ENCODE data around the gene HPCA.
A peak's percentile ranks its signal among the peaks of the same experiment; 100 is the strongest.

The HPCA gene

DNA sequence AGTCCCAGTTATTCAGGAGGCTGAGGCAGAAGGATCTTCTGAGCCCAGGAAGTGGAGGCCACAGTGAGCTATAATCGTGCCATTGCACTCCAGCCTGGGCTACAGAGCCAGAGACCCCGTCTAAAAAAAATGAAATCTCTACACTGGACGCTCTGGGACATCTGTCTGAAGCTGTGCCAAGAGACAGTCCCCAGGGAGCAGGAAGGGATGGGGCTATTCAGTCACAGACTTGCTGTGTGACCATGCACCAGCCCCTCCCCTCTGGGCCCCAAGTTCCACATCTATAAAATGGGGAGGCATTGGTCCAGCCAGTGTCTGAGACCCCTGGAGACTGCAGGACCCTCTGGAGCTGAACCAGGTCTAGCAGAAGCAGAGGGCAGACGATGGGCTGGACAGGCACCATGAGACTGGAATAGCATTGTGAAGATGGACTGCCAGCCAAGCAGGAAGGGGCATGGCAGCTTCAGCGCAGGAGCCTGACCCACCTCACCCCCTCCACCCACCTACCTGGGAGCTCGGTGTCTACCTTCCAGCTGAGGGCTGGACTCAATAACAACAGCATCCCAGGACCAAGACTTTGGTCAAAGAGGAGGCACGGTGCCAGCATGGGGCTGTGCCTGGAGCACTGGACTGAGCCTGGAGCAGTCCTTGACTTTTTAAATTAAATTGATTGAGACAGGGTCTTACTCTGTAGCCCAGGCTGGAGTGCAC, 13.4 kb downstream of the HPCA start:
- H3K4me1 ChIP-seq: peaks cover 0 to 22% (median 13%) of the 10 kb centered on the region in 4 donors
- intact Hi-C loops (cut with DNase I; ENCODE audit: low total_unique reads): no loop called here
- H3K9me3 ChIP-seq: no peaks in the 10 kb centered on the region
- TF ChIP-seq, protein P1, sequence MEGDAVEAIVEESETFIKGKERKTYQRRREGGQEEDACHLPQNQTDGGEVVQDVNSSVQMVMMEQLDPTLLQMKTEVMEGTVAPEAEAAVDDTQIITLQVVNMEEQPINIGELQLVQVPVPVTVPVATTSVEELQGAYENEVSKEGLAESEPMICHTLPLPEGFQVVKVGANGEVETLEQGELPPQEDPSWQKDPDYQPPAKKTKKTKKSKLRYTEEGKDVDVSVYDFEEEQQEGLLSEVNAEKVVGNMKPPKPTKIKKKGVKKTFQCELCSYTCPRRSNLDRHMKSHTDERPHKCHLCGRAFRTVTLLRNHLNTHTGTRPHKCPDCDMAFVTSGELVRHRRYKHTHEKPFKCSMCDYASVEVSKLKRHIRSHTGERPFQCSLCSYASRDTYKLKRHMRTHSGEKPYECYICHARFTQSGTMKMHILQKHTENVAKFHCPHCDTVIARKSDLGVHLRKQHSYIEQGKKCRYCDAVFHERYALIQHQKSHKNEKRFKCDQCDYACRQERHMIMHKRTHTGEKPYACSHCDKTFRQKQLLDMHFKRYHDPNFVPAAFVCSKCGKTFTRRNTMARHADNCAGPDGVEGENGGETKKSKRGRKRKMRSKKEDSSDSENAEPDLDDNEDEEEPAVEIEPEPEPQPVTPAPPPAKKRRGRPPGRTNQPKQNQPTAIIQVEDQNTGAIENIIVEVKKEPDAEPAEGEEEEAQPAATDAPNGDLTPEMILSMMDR (IDR thresholded peaks at IDR 0.05): no peak
- H3K4me3 ChIP-seq: no peak overlapping the region
- peaks cover 0 to 17% (median 0%) of the 10 kb centered on the region in 3 donors for H3K36me3 ChIP-seq
- no peak for DNase-seq
- peaks cover 0 to 18% of the 10 kb centered on the region in 2 donors for H3K27me3 ChIP-seq
- H3K27ac ChIP-seq: no peak overlapping the region

GRCh38 chr1:32900371-32900955, 14.2 kb downstream of the HPCA start:
- DNase-seq: no peak
- H3K27me3 ChIP-seq: peaks cover 0 to 16% of the 10 kb centered on the region in 2 donors
- peak overlapping the region in 1 of 2 donors; percentile 21 for H3K27ac ChIP-seq
- H3K4me3 ChIP-seq: peak overlapping the region; percentile 50 to 63
- TF ChIP-seq, protein P1 (IDR thresholded peaks at IDR 0.05): no peak
- intact Hi-C loops (cut with DNase I; ENCODE audit: low total_unique reads): no loop called here
- no peaks in the 10 kb centered on the region for H3K9me3 ChIP-seq
- H3K4me1 ChIP-seq: peaks cover 0 to 22% (median 13%) of the 10 kb centered on the region in 4 donors
- peaks cover 0 to 11% (median 0%) of the 10 kb centered on the region in 3 donors for H3K36me3 ChIP-seq

DNA sequence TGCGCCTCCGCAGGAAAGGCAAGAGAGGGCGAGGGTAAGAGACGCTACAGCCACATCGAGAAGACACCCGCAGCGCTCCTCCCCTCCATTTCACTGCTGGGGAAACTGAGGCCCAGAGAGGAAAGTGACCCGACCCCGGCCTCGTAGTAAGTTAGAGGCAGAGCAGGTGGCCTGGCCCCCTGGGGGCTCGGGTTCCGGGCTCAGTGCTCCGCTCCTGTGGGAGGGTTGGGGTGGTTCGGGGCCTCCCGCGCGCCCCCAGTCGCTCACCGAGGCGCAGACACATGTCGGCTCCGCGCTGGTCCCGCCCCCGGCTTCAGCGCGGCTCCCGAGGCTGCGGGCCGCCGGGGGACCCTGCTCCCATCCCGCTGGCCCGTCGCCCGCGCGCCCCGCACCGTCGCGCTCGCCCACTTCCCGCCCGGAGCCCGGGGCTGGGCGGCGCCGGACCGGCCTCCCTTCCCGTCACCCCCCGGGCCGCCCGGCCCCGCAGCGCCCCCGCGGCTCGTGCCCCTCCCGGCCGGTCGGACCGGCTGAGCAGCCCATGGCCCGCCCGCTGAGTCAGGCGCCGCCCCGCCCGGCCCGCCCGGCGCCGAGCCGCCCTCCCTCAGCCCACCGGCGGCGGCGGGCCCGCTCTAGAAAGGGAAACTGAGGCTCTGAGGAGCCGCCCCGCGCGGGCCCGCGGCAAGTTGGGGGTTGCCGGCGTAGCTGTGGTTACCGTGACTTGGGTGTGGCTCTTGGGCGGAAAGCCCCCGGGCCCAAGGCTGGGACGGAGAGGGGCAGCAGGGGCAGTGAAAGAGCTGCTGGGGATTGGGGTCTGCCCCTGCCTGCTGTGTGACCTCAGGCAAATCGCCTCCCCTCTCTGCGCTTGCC, 14.9 kb downstream of the HPCA start, which contains the start of gene TMEM54:
Gene TMEM54, minus strand, starts transcription at position 434 of the 867 bp plus-strand sequence. Its CDS starts 151 bp downstream, at position 283.
- intact Hi-C loops (cut with DNase I; ENCODE audit: low total_unique reads): no loop called here
- Histone ChIP-seq H3K36me3 (peaks cover 0 to 5% (median 0%) of the 10 kb centered on the region in 3 donors), H3K27me3 (peaks cover 0 to 16% of the 10 kb centered on the region in 2 donors), H3K4me1 (peaks cover 0 to 22% (median 13%) of the 10 kb centered on the region in 4 donors), H3K27ac (peak within 1 kb of the TSS in 1 of 2 donors; percentile 47), H3K4me3 (peak within 1 kb of the TSS; percentile 50 to 63), H3K9me3 (no peaks in the 10 kb centered on the region)
- TF ChIP-seq, protein P1 (IDR thresholded peaks at IDR 0.05): no peak
- DNase-seq: peak in 1 of 2 donors; percentile 72

GRCh38 chr1:32901823-32902534, 15.7 kb downstream of the HPCA start:
- peak overlapping the region in 1 of 2 donors; percentile 47 for H3K27ac ChIP-seq
- no peak for DNase-seq
- H3K9me3 ChIP-seq: no peaks in the 10 kb centered on the region
- H3K27me3 ChIP-seq: peaks cover 0 to 16% of the 10 kb centered on the region in 2 donors
- TF ChIP-seq, protein P1 (IDR thresholded peaks at IDR 0.05): no peak
- intact Hi-C loops (cut with DNase I; ENCODE audit: low total_unique reads): no loop called here
- H3K4me3 ChIP-seq: peak overlapping the region; percentile 50 to 63
- no peaks in the 10 kb centered on the region for H3K36me3 ChIP-seq
- peaks cover 0 to 22% (median 13%) of the 10 kb centered on the region in 4 donors for H3K4me1 ChIP-seq

DNA sequence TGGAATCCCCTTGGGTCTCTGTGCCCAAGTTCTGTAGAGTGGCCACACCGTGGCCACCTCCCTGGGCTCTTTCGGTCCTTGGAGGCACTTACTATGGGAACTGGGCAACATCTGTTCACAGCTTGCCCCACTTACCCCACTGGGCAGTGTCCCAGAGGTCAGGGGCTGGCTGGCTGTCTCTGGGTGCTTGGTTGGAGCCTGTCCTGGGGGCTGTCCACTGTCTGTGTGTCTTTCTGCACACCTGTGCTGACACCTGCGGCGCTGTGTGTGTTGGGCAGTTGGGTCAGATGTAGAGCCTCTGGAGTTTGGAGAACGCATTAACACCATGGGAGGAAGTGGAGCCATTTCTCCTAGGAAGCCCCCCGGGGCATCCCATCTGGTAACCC, 16.2 kb downstream of the HPCA start:
- intact Hi-C loops (cut with DNase I; ENCODE audit: low total_unique reads): no loop called here
- Histone ChIP-seq H3K4me1 (peaks cover 0 to 22% (median 13%) of the 10 kb centered on the region in 4 donors), H3K4me3 (no peak overlapping the region), H3K36me3 (no peaks in the 10 kb centered on the region), H3K27ac (no peak overlapping the region), H3K9me3 (no peaks in the 10 kb centered on the region), H3K27me3 (peaks cover 0 to 16% of the 10 kb centered on the region in 2 donors)
- peak in 1 of 2 donors; percentile 55 for DNase-seq
- TF ChIP-seq, protein P1 (IDR thresholded peaks at IDR 0.05): no peak
